Activated naive CD8-positive, alpha-beta T cell treated with anti-CD3 and anti-CD28 coated beads, Interleukin-2, amount 10 ng/mL, durations not matched to agents 7 days and 5 days (primary cell): ENCODE results near the gene CD101. TPM values are rescaled to one million over a fixed set of nuclear protein-coding genes. Genes with fewer than 3 reads are reported as not detected.

ENCODE experiments used
- ATAC-seq: fragments of 150-1000 bp; cut with Tn5 transposase; one replicate; pipeline ENCODE4 v1.10.0; 2021; ENCODE audit warnings: low read depth, moderate library complexity
- POLR2A ChIA-PET: fragments of 350-600 bp; sonication (Branson Sonifier 250); formaldehyde crosslinking; loops from one replicate; lab custom pipeline; 2021; ENCODE audit warnings: antibody characterized with exemption; lab: Charles Lee
- DNase-seq: peaks from one replicate; pipeline ENCODE4 v3.0.0; 2021
- H3K27ac Mint-ChIP-seq: one replicate; pipeline ENCODE4 v1.8.0; 2022; ENCODE audit warnings: mild to moderate bottlenecking, mixed read lengths
- H3K27me3 Mint-ChIP-seq: one replicate; pipeline ENCODE4 v1.8.0; 2022; ENCODE audit warnings: mild to moderate bottlenecking, moderate library complexity, mixed read lengths
- H3K36me3 Mint-ChIP-seq: one replicate; pipeline ENCODE4 v1.8.0; 2021; ENCODE audit warnings: mild to moderate bottlenecking, mixed read lengths
- H3K4me1 Mint-ChIP-seq: one replicate; pipeline ENCODE4 v1.8.0; 2021; ENCODE audit warnings: mixed read lengths
- H3K4me3 Mint-ChIP-seq: one replicate; pipeline ENCODE4 v1.8.0; 2022; ENCODE audit warnings: mild to moderate bottlenecking, moderate library complexity, mixed read lengths
- H3K9me3 Mint-ChIP-seq: one replicate; pipeline ENCODE4 v1.8.0; 2021; ENCODE audit warnings: mixed read lengths
- total RNA-seq, 2 experiments: library from RNA; stranded (reverse); gene quantifications; one replicate each; pipeline ENCODE4 v1.2.3, GENCODE V29; 2021

Gene CD101
- total RNA-seq, 2 experiments from 2014 or later: 0.08 TPM; not detected in 1

- H3K4me3 Mint-ChIP-seq: no peak overlapping the region
- no peak overlapping the region for H3K27ac Mint-ChIP-seq
- POLR2A ChIA-PET: interaction anchor here (0.6 kb wide), 1 partner anchor 331 kb away, joined by 3 read pairs; no protein-coding TSS in a partner anchor
- peaks cover 44% of the 10 kb centered on the region for H3K4me1 Mint-ChIP-seq
- no peak for DNase-seq
- H3K9me3 Mint-ChIP-seq: no peaks in the 10 kb centered on the region
- H3K36me3 Mint-ChIP-seq: peaks cover 15% of the 10 kb centered on the region
- H3K27me3 Mint-ChIP-seq: no peaks in the 10 kb centered on the region
- no peak for ATAC-seq
Measured at GRCh38 chr1:117054068-117054467, 52.5 kb downstream of the CD101 start.

- H3K36me3 Mint-ChIP-seq: peaks cover 16% of the 10 kb centered on the region
- H3K27me3 Mint-ChIP-seq: no peaks in the 10 kb centered on the region
- peaks cover 42% of the 10 kb centered on the region for H3K4me1 Mint-ChIP-seq
- H3K9me3 Mint-ChIP-seq: no peaks in the 10 kb centered on the region
- H3K4me3 Mint-ChIP-seq: no peak overlapping the region
- no peak for DNase-seq
- no peak for ATAC-seq
- no peak overlapping the region for H3K27ac Mint-ChIP-seq
- POLR2A ChIA-PET: interaction anchor here (2.2 to 5.5 kb wide), 4 partner anchors 9 to 321 kb away, joined by 14 to 47 read pairs (median 18); partner anchors contain the start of gene CD2
Measured at GRCh38 chr1:117058810-117059209, 57.2 kb downstream of the CD101 start.

GRCh38 chr1:117059334-117059677, 57.7 kb downstream of the CD101 start:
- ATAC-seq (peak; percentile 48), DNase-seq (peak; percentile 79)
- no peak overlapping the region for H3K27ac Mint-ChIP-seq
- H3K4me3 Mint-ChIP-seq: no peak overlapping the region
- H3K27me3 Mint-ChIP-seq: no peaks in the 10 kb centered on the region
- POLR2A ChIA-PET: interaction anchor here (0.6 to 5.5 kb wide), 20 partner anchors 9 to 555 kb away, joined by 3 to 47 read pairs (median 8); partner anchors contain the start of gene CD2
- peaks cover 17% of the 10 kb centered on the region for H3K36me3 Mint-ChIP-seq
- no peaks in the 10 kb centered on the region for H3K9me3 Mint-ChIP-seq
- H3K4me1 Mint-ChIP-seq: peaks cover 45% of the 10 kb centered on the region

- POLR2A ChIA-PET: interaction anchor here (0.6 to 5.5 kb wide), 39 partner anchors 8 to 869 kb away, joined by 3 to 47 read pairs (median 6); partner anchors contain the start of genes CD2, CD58, GDAP2 and WDR3
- H3K4me1 Mint-ChIP-seq: peaks cover 46% of the 10 kb centered on the region
- H3K9me3 Mint-ChIP-seq: no peaks in the 10 kb centered on the region
- H3K36me3 Mint-ChIP-seq: peaks cover 15% of the 10 kb centered on the region
- ATAC-seq: peak; percentile 93
- H3K27me3 Mint-ChIP-seq: no peaks in the 10 kb centered on the region
- no peak within 1 kb of the TSS for H3K27ac Mint-ChIP-seq
- DNase-seq: peak; percentile 93
- no peak within 1 kb of the TSS for H3K4me3 Mint-ChIP-seq
Measured at GRCh38 chr1:117059678-117060440, 58.3 kb downstream of the CD101 start, which contains the start of gene TTF2. TTF2 (plus strand) TSS chr1:117060326; CDS start chr1:117060347, 21 bp downstream.

GRCh38 chr1:117060441-117061317, 59.1 kb downstream of the CD101 start:
- peak; percentile 1 for ATAC-seq
- peaks cover 19% of the 10 kb centered on the region for H3K36me3 Mint-ChIP-seq
- DNase-seq: no peak
- POLR2A ChIA-PET: interaction anchor here (0.6 to 5.5 kb wide), 38 partner anchors 7 to 869 kb away, joined by 3 to 47 read pairs (median 6); partner anchors contain the start of genes CD2, CD58, GDAP2 and WDR3
- H3K27me3 Mint-ChIP-seq: no peaks in the 10 kb centered on the region
- no peak overlapping the region for H3K27ac Mint-ChIP-seq
- H3K9me3 Mint-ChIP-seq: no peaks in the 10 kb centered on the region
- H3K4me1 Mint-ChIP-seq: peaks cover 48% of the 10 kb centered on the region
- no peak overlapping the region for H3K4me3 Mint-ChIP-seq

GRCh38 chr1:117061986-117062415, 60.4 kb downstream of the CD101 start:
- Mint-ChIP-seq H3K4me1 (peaks cover 46% of the 10 kb centered on the region), H3K27me3 (no peaks in the 10 kb centered on the region), H3K36me3 (peaks cover 22% of the 10 kb centered on the region), H3K9me3 (no peaks in the 10 kb centered on the region), H3K27ac (peak overlapping the region; percentile 72), H3K4me3 (peak overlapping the region; percentile 26)
- POLR2A ChIA-PET: interaction anchor here (0.8 kb wide), 1 partner anchor 252 kb away, joined by 3 read pairs; no protein-coding TSS in a partner anchor
- ATAC-seq (no peak), DNase-seq (no peak)

GRCh38 chr1:117066367-117066766, 64.8 kb downstream of the CD101 start:
- no peak for ATAC-seq
- no peaks in the 10 kb centered on the region for H3K27me3 Mint-ChIP-seq
- H3K4me1 Mint-ChIP-seq: peaks cover 31% of the 10 kb centered on the region
- peaks cover 31% of the 10 kb centered on the region for H3K36me3 Mint-ChIP-seq
- POLR2A ChIA-PET: no interaction called here
- H3K27ac Mint-ChIP-seq: no peak overlapping the region
- H3K4me3 Mint-ChIP-seq: no peak overlapping the region
- no peaks in the 10 kb centered on the region for H3K9me3 Mint-ChIP-seq
- no peak for DNase-seq

- no peaks in the 10 kb centered on the region for H3K9me3 Mint-ChIP-seq
- peak overlapping the region; percentile 18 for H3K27ac Mint-ChIP-seq
- H3K4me1 Mint-ChIP-seq: peaks cover 25% of the 10 kb centered on the region
- no peak overlapping the region for H3K4me3 Mint-ChIP-seq
- peaks cover 31% of the 10 kb centered on the region for H3K36me3 Mint-ChIP-seq
- ATAC-seq (peak; percentile 66), DNase-seq (no peak)
- no peaks in the 10 kb centered on the region for H3K27me3 Mint-ChIP-seq
- POLR2A ChIA-PET: interaction anchor here (0.7 to 0.8 kb wide), 2 partner anchors 8 to 269 kb away, joined by 3 read pairs; partner anchors contain the start of gene TTF2
Measured at GRCh38 chr1:117067533-117068370, 66.2 kb downstream of the CD101 start.

- peaks cover 27% of the 10 kb centered on the region for H3K36me3 Mint-ChIP-seq
- H3K4me1 Mint-ChIP-seq: peaks cover 24% of the 10 kb centered on the region
- DNase-seq (no peak), ATAC-seq (no peak)
- POLR2A ChIA-PET: interaction anchor here (0.8 kb wide), 1 partner anchor 9 kb away, joined by 3 read pairs; the partner anchor contains the start of gene TTF2
- no peaks in the 10 kb centered on the region for H3K27me3 Mint-ChIP-seq
- no peak overlapping the region for H3K4me3 Mint-ChIP-seq
- H3K27ac Mint-ChIP-seq: no peak overlapping the region
- no peaks in the 10 kb centered on the region for H3K9me3 Mint-ChIP-seq
Measured at GRCh38 chr1:117068580-117068979, 67.0 kb downstream of the CD101 start.

- DNase-seq (no peak), ATAC-seq (no peak)
- Mint-ChIP-seq H3K36me3 (peaks cover 24% of the 10 kb centered on the region), H3K9me3 (no peaks in the 10 kb centered on the region), H3K4me3 (no peak overlapping the region), H3K4me1 (peaks cover 19% of the 10 kb centered on the region), H3K27ac (peak overlapping the region; percentile 17), H3K27me3 (no peaks in the 10 kb centered on the region)
- POLR2A ChIA-PET: interaction anchor here (0.9 kb wide), 1 partner anchor 9 kb away, joined by 3 read pairs; no protein-coding TSS in a partner anchor
Measured at GRCh38 chr1:117069220-117069844, 67.8 kb downstream of the CD101 start.

- Mint-ChIP-seq H3K27me3 (no peaks in the 10 kb centered on the region), H3K9me3 (no peaks in the 10 kb centered on the region), H3K36me3 (peaks cover 28% of the 10 kb centered on the region), H3K4me3 (no peak overlapping the region), H3K4me1 (peaks cover 17% of the 10 kb centered on the region), H3K27ac (no peak overlapping the region)
- DNase-seq: no peak
- POLR2A ChIA-PET: interaction anchor here (0.9 kb wide), 1 partner anchor 9 kb away, joined by 3 read pairs; no protein-coding TSS in a partner anchor
- no peak for ATAC-seq
Measured at GRCh38 chr1:117070124-117070523, 68.6 kb downstream of the CD101 start.

GRCh38 chr1:117076648-117077047, 75.1 kb downstream of the CD101 start:
- POLR2A ChIA-PET: no interaction called here
- DNase-seq: no peak
- no peaks in the 10 kb centered on the region for H3K27me3 Mint-ChIP-seq
- H3K27ac Mint-ChIP-seq: peak overlapping the region; percentile 11
- ATAC-seq: no peak
- peaks cover 44% of the 10 kb centered on the region for H3K36me3 Mint-ChIP-seq
- H3K4me1 Mint-ChIP-seq: peaks cover 11% of the 10 kb centered on the region
- H3K9me3 Mint-ChIP-seq: no peaks in the 10 kb centered on the region
- H3K4me3 Mint-ChIP-seq: no peak overlapping the region
